ENCODE measurements around the gene DIP2C.

DIP2C gene

DNA sequence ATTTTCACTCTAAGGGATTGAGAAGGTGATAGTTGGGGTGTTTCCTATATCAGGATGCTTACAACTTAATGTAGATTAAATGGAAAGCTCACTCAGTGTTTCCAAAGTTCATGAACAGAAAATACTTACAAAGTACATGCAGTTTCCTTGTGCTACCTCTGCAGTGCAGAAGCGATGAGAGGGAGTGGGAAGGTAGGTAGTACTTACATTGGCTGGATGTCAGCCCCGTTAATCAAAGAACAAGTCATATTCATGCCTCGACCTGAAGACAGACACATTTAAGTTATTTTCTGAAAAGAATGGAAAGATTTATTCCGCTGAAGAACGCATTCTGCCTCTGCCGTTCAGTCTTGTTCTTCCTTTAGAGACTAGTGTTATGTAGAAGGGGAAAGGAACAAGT lies 461.1 kb downstream of the DIP2C start:
- no peak for DNase-seq (ENCODE audit: low spot score)

DNA sequence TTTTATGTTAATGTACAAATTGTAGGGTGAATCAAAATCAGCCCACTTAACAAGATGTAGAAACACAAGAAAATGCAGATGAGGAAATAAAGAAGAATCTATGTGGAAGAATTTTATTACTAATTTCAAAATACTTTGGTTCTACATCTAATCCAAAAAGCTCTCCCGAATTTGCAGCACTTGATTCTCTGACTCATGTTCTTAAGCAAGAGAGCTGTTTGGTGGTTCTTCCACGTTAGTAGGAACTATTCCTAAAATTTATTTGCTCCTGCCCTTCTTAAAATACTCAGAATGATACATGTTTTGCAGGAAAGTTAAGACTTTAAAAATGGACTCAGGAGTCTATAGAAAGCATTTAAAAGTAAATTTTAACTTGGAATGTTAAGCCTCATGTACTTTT lies 462.5 kb downstream of the DIP2C start:
- DNase-seq (ENCODE audit: low spot score), result no peak

DNA sequence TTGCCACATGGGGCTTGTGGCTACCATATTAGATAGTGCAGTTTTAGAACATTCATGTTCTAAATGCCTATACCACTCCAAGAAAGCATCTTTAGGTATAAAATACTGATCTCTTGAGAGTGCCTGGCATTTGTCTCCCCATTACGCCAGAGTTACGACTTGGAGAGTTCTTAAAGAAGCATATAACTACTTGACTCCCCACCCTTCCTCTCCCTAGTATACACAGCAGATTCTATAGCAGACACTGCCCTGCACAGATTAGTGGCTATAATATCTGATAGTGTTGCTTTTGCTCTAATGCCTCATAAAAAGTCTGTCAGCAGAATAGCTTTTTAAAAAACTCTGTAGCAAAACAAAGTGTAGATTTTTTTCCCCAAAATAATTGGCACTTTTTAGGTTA lies 463.4 kb downstream of the DIP2C start:
- DNase-seq (ENCODE audit: low spot score), result no peak

DNA sequence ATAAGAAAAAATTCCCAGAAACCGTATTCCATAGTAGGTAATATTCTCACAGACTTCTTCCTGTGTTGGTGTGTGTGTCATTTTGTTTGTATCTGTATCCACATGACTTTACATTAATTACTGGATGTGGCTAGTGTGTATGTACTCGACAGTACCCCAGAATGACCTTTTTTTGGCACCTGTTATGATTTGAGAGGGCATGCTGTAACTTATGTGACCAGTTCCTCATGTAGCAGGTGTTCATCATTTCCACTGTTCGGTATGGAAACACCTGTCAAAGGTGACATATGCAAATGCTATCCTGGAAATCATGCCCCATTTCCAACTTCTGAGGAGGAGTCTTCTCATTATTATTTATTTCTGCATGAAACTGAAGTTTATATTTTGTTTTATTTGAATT lies 464.9 kb downstream of the DIP2C start:
- DNase-seq (ENCODE audit: low spot score), result no peak
